HG02943 (cell line): Measurements from ENCODE around the gene SPOCK1.

Experiments
- ATAC-seq: cut with Tn5 transposase; IDR thresholded peaks from one replicate; pipeline ENCODE4 v1.9.1; 2021; ENCODE audit warnings: mild to moderate bottlenecking, low read depth, moderate library complexity; ENCODE audit not compliant: unreplicated experiment

The SPOCK1 gene

DNA sequence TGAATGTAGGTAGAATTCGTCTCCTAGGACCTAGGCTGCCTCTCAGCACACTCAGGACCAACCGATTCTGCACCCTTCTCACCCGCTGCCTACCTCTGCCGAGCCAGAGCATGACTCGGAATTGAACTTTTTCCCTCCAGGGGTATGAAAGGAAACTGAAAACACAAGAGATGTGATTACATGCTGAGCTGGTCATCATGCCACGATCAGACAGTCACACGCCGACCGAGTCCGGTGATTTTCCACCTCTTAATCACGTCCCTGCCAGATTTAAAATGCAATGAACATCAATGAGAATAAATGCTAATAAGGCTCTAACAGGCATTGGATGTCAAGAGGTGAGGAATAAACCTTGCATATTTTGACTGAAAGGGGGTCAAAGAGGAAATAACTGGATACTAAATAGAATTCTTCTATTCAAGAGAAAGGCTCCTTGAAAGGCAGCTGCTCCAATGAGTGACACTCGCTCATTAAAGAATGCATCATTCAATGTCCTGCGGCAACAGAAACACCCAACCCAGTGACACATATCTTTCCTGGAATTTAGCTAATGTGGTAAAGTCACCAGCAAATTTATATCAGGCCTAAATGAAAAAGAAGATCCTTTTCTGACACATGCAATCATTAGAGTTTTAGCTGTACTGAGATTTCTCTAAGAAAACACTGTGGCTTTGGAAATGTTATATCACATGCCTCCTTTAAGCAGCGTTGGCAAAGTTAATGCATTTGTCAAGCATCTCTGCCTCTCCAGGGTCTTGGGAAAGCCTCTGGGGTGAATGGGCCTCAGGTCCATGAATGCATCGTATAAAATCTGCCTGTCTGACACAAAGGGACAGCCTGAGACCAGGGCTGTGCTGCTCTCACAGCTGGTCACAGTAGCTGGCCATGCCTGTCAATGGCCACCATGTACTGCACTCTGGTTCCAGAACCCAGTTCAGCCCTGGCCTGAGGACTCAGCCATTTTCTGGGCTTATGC lies 128.7 kb downstream of the SPOCK1 start:
- ATAC-seq = no peak

DNA sequence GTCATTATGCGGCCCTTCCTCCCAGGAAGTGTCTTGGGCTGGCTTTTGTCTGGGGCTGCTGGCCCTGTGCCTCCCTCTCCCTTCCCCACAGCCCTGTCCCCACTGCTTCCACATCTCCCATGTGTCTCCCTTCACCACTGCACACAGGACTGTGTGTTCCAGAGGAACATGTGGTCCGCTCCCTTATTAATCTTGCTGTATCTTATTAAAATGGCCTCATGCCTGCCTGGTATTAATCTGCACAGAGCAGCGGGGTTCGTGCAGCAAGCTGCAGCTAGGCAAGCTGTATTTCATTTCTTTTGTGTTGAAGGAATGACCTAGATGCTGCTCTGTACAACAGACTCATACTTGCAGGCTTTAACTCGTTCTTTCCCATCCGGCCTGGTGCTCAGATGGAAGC lies 130.5 kb downstream of the SPOCK1 start:
- ATAC-seq = no peak

- no peak for ATAC-seq
Measured at GRCh38 chr5:137367951-137368350, 131.2 kb downstream of the SPOCK1 start.

GRCh38 chr5:137366526-137366925 lies 132.6 kb downstream of the SPOCK1 start:
- no peak for ATAC-seq

- ATAC-seq = no peak
Measured at GRCh38 chr5:137365126-137365865, 133.8 kb downstream of the SPOCK1 start.

- ATAC-seq = no peak
Measured at GRCh38 chr5:137361280-137361679, 137.8 kb downstream of the SPOCK1 start.

GRCh38 chr5:137360607-137361006 lies 138.5 kb downstream of the SPOCK1 start:
- ATAC-seq = no peak

DNA sequence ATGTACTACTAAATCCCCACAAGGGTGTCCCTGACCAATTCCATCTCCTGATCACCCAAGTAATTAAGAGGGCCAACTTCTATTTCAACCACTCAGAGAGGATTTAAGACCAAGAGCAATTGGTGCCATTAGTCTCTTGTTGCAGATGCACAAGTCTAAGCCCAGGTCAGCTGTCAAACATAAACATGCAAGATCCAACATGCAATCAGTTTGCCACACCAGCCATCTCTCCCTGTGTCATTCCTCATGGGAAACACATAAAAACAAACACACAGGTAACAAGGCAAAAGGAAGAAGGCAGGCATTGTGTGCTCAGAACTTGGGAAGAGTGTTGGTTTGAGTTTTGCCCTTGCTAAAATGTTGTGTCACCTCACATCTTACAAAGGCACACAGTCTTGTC lies 139.2 kb downstream of the SPOCK1 start:
- no peak for ATAC-seq

GRCh38 chr5:137357436-137357835 lies 141.7 kb downstream of the SPOCK1 start:
- no peak for ATAC-seq

GRCh38 chr5:137356127-137356526 lies 143.0 kb downstream of the SPOCK1 start:
- ATAC-seq = no peak

- no peak for ATAC-seq
Measured at GRCh38 chr5:137355708-137356107, 143.4 kb downstream of the SPOCK1 start.

DNA sequence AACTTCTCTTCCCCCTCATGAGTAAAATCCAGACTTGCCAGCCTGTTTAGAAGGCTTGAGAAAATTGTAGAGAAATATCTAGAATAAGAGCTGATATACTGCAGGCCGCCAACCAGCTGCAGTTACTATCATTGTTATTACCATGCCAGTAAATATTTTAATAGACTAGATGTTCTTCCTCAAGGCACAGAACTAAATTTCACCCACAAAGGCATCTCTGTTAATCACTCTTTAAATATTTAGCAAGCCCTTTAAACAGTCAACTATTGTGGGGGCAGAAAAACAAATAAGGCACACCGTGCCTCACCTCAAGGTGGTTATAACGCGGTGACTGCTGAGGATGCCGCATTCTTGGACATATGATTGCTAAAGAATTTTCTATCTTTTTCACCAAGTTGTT lies 147.0 kb downstream of the SPOCK1 start:
- ATAC-seq = no peak

GRCh38 chr5:137350791-137351190 lies 148.3 kb downstream of the SPOCK1 start:
- no peak for ATAC-seq

- no peak for ATAC-seq
Measured at GRCh38 chr5:137348759-137349158, 150.4 kb downstream of the SPOCK1 start.

DNA sequence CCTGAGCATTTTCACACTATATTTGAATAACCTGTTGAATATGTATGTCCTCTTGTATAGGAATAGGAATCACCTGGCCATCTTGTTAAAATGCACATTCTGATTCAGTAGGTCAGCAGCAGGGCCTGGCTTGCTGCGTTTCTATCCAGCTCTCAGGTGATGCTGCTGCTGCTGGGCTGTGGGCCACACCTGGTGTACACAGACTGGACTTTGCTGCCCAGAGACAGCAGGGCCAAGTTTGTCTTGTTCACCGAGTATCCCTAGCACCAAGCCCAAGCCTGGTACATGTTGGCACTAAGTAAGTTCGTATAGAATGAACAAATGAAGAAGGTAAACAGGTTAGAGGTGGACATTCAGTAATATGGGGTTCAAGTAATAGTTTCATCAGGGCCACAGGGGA lies 151.3 kb downstream of the SPOCK1 start:
- no peak for ATAC-seq

DNA sequence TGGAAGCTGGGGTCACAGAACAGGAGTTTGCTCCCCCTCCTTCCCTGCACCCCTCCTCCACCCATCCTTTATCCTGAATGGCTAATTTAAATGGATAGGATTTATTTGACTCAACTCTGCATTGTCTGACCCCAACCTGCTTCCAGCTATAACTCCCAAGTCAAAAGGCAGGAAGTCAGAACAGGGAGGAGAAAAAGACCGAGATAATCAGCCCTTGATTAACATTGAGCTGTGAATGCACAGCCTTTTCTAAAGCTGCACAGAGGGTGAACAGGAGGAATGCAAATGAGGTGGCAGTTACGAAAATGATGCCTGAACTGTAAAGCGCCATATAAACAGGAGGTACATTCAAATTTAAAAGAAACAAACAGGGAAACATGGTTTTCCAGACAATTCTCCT lies 152.8 kb downstream of the SPOCK1 start:
- no peak for ATAC-seq

GRCh38 chr5:137345396-137345795 lies 153.7 kb downstream of the SPOCK1 start:
- ATAC-seq = no peak

DNA sequence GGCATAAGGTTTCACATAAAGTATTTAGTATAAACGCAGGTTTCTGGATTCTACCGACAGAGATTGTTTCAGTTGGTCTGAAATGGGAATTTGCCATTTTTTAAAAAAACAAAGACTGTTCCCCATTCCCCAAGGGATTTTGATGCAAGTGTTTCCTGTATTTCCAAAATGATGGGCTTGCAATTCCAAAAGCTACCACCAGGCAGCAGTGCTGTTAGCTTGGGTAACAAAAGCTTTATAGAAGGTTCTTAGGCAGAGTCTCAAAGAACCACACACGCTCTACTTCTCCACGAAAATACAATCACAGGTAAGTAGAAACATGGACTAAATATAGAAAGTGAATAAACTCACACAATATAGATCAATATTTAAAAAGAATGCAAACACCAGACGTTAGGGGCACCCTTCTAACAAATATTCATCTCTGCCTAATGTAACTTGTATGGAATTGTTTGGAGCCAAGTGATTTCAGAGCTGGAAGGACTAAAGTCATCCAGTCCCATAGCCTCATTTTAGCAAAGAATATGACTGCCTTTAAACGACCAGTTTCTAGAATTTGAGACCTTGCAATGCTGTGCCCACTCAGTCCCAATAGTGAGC lies 154.3 kb downstream of the SPOCK1 start:
- ATAC-seq = no peak

DNA sequence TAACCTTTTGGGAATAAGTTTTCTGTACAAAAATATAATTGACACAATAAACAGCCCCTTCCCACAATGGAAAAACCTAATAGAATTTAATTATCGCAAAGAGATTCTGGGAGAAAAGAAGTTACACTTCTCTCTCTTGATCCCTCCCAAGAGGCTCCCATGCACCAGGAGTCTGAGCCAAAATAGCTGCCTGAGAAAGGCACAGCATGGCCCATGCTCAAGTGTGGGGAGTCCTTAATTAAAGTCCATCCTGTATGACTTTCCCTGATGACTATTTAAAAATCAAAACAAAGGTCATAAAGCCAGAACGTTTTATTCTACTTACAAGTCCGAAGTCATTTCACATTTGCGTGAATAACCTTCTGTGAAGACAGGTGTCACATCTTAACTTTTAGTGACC lies 155.1 kb downstream of the SPOCK1 start:
- no peak for ATAC-seq

DNA sequence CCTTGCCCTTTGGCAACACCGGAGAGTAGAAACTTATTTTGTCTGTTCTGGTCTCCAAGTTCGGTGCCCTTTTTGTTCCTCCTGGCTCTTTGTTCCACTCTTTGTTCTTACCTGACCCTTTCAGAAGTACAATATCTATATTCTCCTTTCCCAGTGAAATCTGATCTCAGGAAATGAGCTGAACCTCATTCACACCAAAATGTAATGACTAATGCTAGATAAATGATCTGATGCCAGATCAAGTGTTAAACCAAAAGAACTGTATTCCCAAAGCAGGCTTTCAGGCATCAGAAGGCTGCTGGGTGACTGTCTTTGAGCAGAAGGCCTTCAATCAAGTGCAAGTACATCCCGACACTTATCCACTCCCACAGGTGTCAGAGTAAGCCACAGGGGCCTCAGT lies 156.4 kb downstream of the SPOCK1 start:
- no peak for ATAC-seq

- ATAC-seq = no peak
Measured at GRCh38 chr5:137341831-137342230, 157.3 kb downstream of the SPOCK1 start.
